Colonic mucosa (tissue), 4 donors: ENCODE data around the gene C10orf71. TPM values are rescaled to one million over a fixed set of nuclear protein-coding genes. Genes with fewer than 3 reads are reported as not detected.

Experiments used
- DNase-seq: peaks from one replicate; pipeline ENCODE4 v3.0.0-alpha.2; 2020
- H3K27ac ChIP-seq: fragments of 200-600 bp; one replicate; pipeline ENCODE4 v1.8.0; 2021
- H3K27me3 ChIP-seq: fragments of 200-600 bp; one replicate; pipeline ENCODE4 v1.8.0; 2021
- H3K36me3 ChIP-seq: fragments of 200-600 bp; one replicate; pipeline ENCODE4 v1.8.0; 2021
- H3K4me1 ChIP-seq: fragments of 200-600 bp; one replicate; pipeline ENCODE4 v1.8.0; 2021; ENCODE audit warnings: mild to moderate bottlenecking
- H3K4me3 ChIP-seq: fragments of 200-600 bp; one replicate; pipeline ENCODE4 v1.8.0; 2021
- H3K9ac ChIP-seq, 2 donors: one replicate each; pipeline ENCODE4 v1.7.0; 2013; ENCODE audit warnings: control low read depth in 2 of 2, low read depth in 2 of 2, low read length in 2 of 2
- H3K9me3 ChIP-seq: fragments of 200-600 bp; one replicate; pipeline ENCODE4 v1.8.0; 2021
- intact Hi-C: fragments of 100-400 bp; cut with DNase I; formaldehyde crosslinking; loops from one replicate; pipeline ENCODE4 v1.14.1; 2022
- total RNA-seq, 2 donors: library from RNA; stranded (reverse); fragmentation: NEBNext Ultra II Directional in 1 of 2; extraction: Animal tissue kit (Norgen Biotek cat#: 25700) in 1 of 2; gene quantifications; one replicate each; pipeline ENCODE4 v1.2.1, GENCODE V29; 2021
- TF ChIP-seq, protein P1 (sequence below): fragments of 200-600 bp; IDR thresholded peaks from one replicate; pipeline ENCODE4 v1.8.0; 2022; ENCODE audit warnings: antibody characterized with exemption, mild to moderate bottlenecking
- donor health status: healthy.
- donor health status: DM: no; HTN: no; CAD: no.
- donor health status: DM: no; HTN: no; CAD: no.

Gene C10orf71
- total RNA-seq, 2 donors from 2014 or later = not detected

DNA sequence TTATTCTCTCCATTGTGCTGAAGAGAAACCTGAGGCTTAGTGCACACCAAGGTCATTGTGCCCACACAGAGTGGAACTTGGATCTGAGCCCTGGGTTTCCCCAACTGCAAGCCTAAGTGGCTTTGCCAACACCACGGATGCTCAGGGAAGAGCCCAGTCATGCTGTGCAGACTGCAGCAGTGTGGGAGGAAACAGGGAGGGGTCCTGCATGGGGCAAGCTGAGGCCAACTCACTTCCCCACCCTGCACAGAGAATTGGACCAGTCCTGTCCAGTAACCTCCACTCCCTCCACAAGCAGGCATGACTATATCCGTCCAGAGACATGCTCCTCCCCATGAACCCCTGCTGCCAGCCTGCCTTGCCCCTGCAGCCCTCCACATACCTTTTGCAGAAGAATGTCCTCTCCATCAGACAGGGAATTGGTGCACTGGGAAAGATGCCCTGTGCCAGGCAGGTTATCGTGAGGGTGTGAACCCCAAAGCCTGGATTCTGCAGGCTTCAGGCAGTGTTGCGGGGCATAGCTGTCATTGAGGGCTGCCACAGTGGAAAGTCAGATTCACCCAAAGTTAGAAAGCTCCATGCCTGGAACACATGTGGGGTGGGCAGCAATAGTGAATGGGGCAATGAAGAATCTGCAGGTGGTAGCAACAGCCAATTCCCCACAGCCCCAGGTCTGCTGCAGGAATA is 52.0 kb downstream of the C10orf71 start:
- H3K27ac ChIP-seq = no peak overlapping the region
- H3K4me1 ChIP-seq = no peaks in the 10 kb centered on the region
- no peak for DNase-seq
- H3K36me3 ChIP-seq = no peaks in the 10 kb centered on the region
- H3K9ac ChIP-seq = no peak overlapping the region
- TF ChIP-seq, protein P1, sequence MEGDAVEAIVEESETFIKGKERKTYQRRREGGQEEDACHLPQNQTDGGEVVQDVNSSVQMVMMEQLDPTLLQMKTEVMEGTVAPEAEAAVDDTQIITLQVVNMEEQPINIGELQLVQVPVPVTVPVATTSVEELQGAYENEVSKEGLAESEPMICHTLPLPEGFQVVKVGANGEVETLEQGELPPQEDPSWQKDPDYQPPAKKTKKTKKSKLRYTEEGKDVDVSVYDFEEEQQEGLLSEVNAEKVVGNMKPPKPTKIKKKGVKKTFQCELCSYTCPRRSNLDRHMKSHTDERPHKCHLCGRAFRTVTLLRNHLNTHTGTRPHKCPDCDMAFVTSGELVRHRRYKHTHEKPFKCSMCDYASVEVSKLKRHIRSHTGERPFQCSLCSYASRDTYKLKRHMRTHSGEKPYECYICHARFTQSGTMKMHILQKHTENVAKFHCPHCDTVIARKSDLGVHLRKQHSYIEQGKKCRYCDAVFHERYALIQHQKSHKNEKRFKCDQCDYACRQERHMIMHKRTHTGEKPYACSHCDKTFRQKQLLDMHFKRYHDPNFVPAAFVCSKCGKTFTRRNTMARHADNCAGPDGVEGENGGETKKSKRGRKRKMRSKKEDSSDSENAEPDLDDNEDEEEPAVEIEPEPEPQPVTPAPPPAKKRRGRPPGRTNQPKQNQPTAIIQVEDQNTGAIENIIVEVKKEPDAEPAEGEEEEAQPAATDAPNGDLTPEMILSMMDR = no peak
- H3K4me3 ChIP-seq = no peak overlapping the region
- no peaks in the 10 kb centered on the region for H3K27me3 ChIP-seq
- H3K9me3 ChIP-seq = no peaks in the 10 kb centered on the region
- intact Hi-C loops = no loop called here

DNA sequence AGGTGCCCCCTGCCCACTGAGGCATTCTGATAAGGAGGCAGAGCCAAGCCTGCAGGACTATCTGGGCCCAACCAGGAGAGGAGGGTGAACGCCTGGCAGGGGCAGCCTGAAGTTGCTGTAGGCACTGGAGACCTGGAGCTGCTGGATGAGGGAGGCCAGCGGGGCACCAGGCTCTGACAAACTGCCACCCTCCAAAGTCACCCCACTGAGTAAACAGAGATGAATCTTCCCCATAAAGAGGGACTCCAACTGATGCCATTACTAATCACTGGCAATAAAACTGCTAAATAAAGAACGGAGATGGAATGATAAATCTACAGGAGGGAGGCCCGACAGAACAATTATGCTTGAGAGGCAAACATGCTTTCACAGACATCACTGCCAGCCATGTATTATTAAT is 52.7 kb downstream of the C10orf71 start:
- TF ChIP-seq, protein P1 = no peak
- Histone ChIP-seq H3K9ac (no peak overlapping the region), H3K9me3 (no peaks in the 10 kb centered on the region), H3K27ac (no peak overlapping the region), H3K4me1 (no peaks in the 10 kb centered on the region), H3K4me3 (no peak overlapping the region), H3K27me3 (no peaks in the 10 kb centered on the region), H3K36me3 (no peaks in the 10 kb centered on the region)
- intact Hi-C loops = no loop called here
- DNase-seq = no peak

DNA sequence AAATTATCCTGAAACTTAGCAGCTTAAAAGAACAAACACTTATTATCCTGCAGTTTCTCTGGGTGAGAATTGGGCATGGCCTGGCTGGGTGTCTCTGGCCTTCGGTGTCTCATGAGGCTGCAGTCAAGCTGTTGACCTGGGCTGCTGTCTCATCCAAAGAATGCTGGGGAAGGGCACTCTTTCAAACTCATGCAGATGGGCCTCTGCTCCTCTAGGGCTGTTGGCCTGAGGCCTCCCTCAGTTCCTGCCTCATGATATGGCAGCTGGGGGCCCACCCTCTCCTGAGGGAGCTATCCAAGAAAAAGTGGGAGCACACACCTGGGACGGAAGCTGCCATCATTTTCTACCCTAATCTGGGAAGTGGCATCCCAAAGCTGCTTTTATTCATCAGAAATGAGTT is 53.4 kb downstream of the C10orf71 start:
- Histone ChIP-seq H3K27ac (no peak overlapping the region), H3K27me3 (no peaks in the 10 kb centered on the region), H3K36me3 (no peaks in the 10 kb centered on the region), H3K4me3 (no peak overlapping the region), H3K9ac (no peak overlapping the region), H3K9me3 (no peaks in the 10 kb centered on the region), H3K4me1 (no peaks in the 10 kb centered on the region)
- TF ChIP-seq, protein P1 = no peak
- no peak for DNase-seq
- intact Hi-C loops = no loop called here

DNA sequence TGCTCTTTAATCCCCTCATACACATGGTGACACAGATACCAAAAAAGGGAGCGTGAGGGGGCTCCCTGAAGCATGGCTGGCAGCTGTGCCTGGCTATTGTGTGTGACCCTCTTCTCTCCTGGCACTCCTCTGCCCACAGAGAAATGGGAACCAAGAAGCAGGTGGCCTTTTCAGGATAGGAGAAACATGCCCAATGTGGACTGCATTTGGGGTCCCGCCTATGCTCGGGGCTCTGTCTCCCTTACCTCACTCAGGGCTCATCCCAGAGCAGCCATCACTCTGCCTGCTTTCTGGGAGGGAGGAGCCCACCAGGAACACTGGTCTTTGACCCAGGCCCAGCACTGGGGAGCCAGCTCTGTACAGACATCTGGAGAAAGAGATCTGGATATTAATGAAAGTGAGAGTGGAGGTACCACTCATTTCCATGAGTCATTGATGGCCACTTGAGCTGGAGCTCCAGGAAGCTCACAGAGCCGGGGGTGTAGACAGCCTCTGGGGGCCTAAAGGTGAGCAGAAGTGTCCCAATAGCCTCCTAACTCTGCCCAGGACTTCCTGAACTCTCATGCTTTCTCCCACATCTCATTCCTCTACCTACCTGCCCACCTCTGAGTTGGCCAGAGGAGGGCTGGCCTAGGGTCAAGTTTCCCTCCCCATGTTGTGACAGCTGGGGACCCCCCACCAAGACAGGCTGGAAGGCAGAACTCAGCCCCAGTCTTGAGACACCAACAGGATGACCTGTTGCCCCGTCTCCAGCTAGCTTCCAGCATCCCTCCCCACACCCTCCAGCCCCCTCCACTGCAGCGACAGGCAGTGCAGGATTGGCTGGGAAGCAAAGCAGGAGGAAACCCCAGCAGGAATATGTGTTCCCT is 54.3 kb downstream of the C10orf71 start:
- no peak overlapping the region for H3K9ac ChIP-seq
- H3K27ac ChIP-seq = no peak overlapping the region
- TF ChIP-seq, protein P1 = no peak
- intact Hi-C loops = no loop called here
- H3K27me3 ChIP-seq = no peaks in the 10 kb centered on the region
- H3K4me1 ChIP-seq = no peaks in the 10 kb centered on the region
- H3K9me3 ChIP-seq = no peaks in the 10 kb centered on the region
- no peaks in the 10 kb centered on the region for H3K36me3 ChIP-seq
- DNase-seq = no peak
- no peak overlapping the region for H3K4me3 ChIP-seq

DNA sequence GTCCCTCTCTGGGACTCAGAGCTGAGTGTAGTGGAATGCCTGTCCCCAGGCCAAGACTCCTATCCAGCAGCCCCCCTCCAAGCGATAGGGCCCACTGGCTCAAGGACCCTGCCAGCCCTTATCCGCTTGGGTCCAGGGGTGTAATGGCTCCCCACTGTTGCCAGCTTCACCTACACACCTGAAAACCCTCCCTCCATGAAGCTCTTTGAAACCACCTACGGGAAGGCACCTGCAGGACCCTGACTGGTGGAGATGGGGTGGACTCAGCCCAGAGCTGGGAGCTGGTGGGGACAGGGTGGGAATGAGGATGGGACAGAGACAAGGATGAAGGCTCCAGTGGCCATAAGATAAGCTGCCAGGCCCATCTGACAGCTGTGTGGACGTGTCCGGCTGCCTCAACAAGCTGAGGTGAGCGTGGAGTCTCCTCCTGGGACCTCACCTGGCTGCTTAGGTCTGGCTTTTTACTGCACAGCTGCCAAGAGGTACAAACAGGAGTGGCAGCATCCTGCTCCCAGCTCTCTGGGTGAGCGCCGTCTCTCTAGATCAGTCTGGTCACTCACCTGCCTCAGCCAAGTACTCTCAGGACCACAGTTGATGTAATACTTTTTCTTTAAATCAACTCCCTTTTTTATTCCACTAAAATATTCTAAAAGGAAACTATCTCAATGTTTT is 55.1 kb downstream of the C10orf71 start:
- H3K27me3 ChIP-seq = no peaks in the 10 kb centered on the region
- TF ChIP-seq, protein P1 = no peak
- H3K4me3 ChIP-seq = no peak overlapping the region
- H3K36me3 ChIP-seq = no peaks in the 10 kb centered on the region
- H3K27ac ChIP-seq = no peak overlapping the region
- H3K4me1 ChIP-seq = no peaks in the 10 kb centered on the region
- H3K9ac ChIP-seq = no peak overlapping the region
- H3K9me3 ChIP-seq = no peaks in the 10 kb centered on the region
- intact Hi-C loops = no loop called here
- DNase-seq = no peak
